Measurements from ENCODE around the gene NCAM1. TPM values are rescaled to one million over a fixed set of nuclear protein-coding genes. Genes with fewer than 3 reads are reported as not detected.

NCAM1 gene
- total RNA-seq, 1 donor from 2014 or later = 4.2 TPM

- Histone ChIP-seq H3K27me3 (no peaks in the 10 kb centered on the region), H3K27ac (no peak overlapping the region), H3K36me3 (no peaks in the 10 kb centered on the region), H3K4me1 (no peaks in the 10 kb centered on the region), H3K4me3 (no peak overlapping the region), H3K9me3 (no peaks in the 10 kb centered on the region)
- intact Hi-C loops (cut with DNase I) = no loop called here
- DNase-seq (no peak), ATAC-seq (no peak)
- TF ChIP-seq, protein P1, sequence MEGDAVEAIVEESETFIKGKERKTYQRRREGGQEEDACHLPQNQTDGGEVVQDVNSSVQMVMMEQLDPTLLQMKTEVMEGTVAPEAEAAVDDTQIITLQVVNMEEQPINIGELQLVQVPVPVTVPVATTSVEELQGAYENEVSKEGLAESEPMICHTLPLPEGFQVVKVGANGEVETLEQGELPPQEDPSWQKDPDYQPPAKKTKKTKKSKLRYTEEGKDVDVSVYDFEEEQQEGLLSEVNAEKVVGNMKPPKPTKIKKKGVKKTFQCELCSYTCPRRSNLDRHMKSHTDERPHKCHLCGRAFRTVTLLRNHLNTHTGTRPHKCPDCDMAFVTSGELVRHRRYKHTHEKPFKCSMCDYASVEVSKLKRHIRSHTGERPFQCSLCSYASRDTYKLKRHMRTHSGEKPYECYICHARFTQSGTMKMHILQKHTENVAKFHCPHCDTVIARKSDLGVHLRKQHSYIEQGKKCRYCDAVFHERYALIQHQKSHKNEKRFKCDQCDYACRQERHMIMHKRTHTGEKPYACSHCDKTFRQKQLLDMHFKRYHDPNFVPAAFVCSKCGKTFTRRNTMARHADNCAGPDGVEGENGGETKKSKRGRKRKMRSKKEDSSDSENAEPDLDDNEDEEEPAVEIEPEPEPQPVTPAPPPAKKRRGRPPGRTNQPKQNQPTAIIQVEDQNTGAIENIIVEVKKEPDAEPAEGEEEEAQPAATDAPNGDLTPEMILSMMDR (IDR thresholded peaks at IDR 0.05) = no peak
Measured at GRCh38 chr11:113179181-113179704, 218.0 kb downstream of the NCAM1 start.

- no peak for DNase-seq
- no peaks in the 10 kb centered on the region for H3K9me3 ChIP-seq
- intact Hi-C loops (cut with DNase I) = no loop called here
- H3K4me1 ChIP-seq = no peaks in the 10 kb centered on the region
- TF ChIP-seq, protein P1 (IDR thresholded peaks at IDR 0.05) = no peak
- H3K27ac ChIP-seq = no peak overlapping the region
- H3K4me3 ChIP-seq = no peak overlapping the region
- no peak for ATAC-seq
- no peaks in the 10 kb centered on the region for H3K27me3 ChIP-seq
- no peaks in the 10 kb centered on the region for H3K36me3 ChIP-seq
Measured at GRCh38 chr11:113181094-113181493, 219.9 kb downstream of the NCAM1 start.

DNA sequence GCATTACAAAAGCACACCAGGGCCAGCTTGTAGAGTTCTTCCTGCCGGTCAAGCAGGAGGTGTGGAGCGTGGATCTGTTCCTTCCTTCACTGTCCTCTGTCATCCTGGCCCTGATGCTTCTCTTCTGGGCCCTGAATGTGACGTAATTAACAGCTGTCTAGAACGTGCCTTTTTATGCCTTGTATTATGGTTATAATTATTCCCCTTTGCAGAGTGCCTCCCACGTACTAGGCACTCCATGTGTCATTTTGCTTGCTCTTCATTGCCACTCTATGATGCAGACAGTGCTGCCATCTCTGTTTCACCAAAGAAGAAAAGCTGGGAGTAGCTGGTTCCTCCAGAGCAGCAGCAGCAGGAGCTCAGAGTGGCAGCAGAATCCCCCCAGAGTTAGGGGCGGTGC is 221.1 kb downstream of the NCAM1 start:
- TF ChIP-seq, protein P1 (IDR thresholded peaks at IDR 0.05) = no peak
- Histone ChIP-seq H3K4me1 (no peaks in the 10 kb centered on the region), H3K27me3 (no peaks in the 10 kb centered on the region), H3K4me3 (no peak overlapping the region), H3K36me3 (no peaks in the 10 kb centered on the region), H3K9me3 (no peaks in the 10 kb centered on the region), H3K27ac (no peak overlapping the region)
- DNase-seq = no peak
- no peak for ATAC-seq
- intact Hi-C loops (cut with DNase I) = no loop called here

DNA sequence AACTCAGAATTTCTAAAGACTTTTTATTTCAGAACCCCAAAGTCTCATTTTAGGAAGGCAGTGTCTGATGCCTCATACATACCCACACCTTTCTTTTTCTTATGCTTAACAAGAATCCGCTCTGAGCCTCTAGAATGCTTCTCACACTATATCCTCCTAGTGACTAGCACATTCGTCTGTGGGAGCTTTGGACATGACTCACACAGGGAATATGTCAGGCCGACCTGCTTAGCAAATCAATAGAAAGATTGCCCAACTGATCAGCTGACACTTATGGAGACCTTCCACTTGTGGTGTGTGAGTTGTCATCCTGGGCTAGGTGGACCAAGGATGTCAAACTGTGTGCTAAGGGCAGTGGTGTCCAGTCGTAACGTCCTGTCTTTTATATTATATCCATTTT is 223.3 kb downstream of the NCAM1 start:
- Histone ChIP-seq H3K27me3 (no peaks in the 10 kb centered on the region), H3K9me3 (no peaks in the 10 kb centered on the region), H3K4me1 (no peaks in the 10 kb centered on the region), H3K36me3 (no peaks in the 10 kb centered on the region), H3K4me3 (no peak overlapping the region), H3K27ac (no peak overlapping the region)
- intact Hi-C loops (cut with DNase I) = no loop called here
- TF ChIP-seq, protein P1 (IDR thresholded peaks at IDR 0.05) = no peak
- no peak for DNase-seq
- ATAC-seq = no peak

- DNase-seq = no peak
- TF ChIP-seq, protein P1 (IDR thresholded peaks at IDR 0.05) = no peak
- Histone ChIP-seq H3K4me3 (no peak overlapping the region), H3K9me3 (no peaks in the 10 kb centered on the region), H3K27ac (no peak overlapping the region), H3K4me1 (no peaks in the 10 kb centered on the region), H3K27me3 (no peaks in the 10 kb centered on the region), H3K36me3 (no peaks in the 10 kb centered on the region)
- peak; percentile 50 for ATAC-seq
- intact Hi-C loops (cut with DNase I) = no loop called here
Measured at GRCh38 chr11:113188371-113188834, 227.2 kb downstream of the NCAM1 start.

Data from upper lobe of right lung (tissue), 1 donor.